Measurements from ENCODE around the gene NUDT22. TPM values are rescaled to one million over a fixed set of nuclear protein-coding genes. Genes with fewer than 3 reads are reported as not detected.

NUDT22 gene
- polyA plus RNA-seq, 2 of the 4 experiments (the other 2 are of a cell fraction), result 21.5 to 33.2 TPM

- ChIA-PET CTCF (interaction anchor here (1.1 to 20.3 kb wide), 3 partner anchors 10 to 24 kb away, joined by 3 to 254 read pairs (median 8); partner anchors contain the start of genes DNAJC4, FERMT3, NUDT22 and STIP1), POLR2A (interaction anchor here (1.4 kb wide), 1 partner anchor 11 kb away, joined by 4 read pairs; the partner anchor contains the start of gene STIP1)
- Histone ChIP-seq H3K27ac (no peak overlapping the region), H3K4me3 (no peak overlapping the region), H3K9me3 (no peaks in the 10 kb centered on the region), H3K4me1 (no peaks in the 10 kb centered on the region), H3K4me2 (no peak overlapping the region)
- no peak for ATAC-seq
- no peak for DNase-seq (ENCODE audit: low read depth in 1 of 2, low spot score in 1 of 2)
- FAIRE-seq, result no peak
- WGBS (ENCODE audit: missing lambda C conversion rate), result 93% methylated on average over 9 of the region's 9 CpGs
- TF ChIP-seq BHLHE40 (IDR thresholded peaks at IDR 0.05; ENCODE audit: low read depth, low read length), result no peak
- TF ChIP-seq FOXS1 (CRISPR knock-in tag; IDR thresholded peaks at IDR 0.05), result no peak
- no peak for TF ChIP-seq JUNB (IDR thresholded peaks at IDR 0.05)
- no peak for TF ChIP-seq CBX2 (IDR thresholded peaks at IDR 0.05; ENCODE audit: borderline replicate concordance, low read depth)
- no peak for TF ChIP-seq MAZ (IDR thresholded peaks at IDR 0.05; ENCODE audit: borderline replicate concordance, low read depth, low read length)
- no peak for TF ChIP-seq HOXB13 (CRISPR knock-in tag; IDR thresholded peaks at IDR 0.05; ENCODE audit: low read depth)
- no peak for TF ChIP-seq HMGXB4 (CRISPR knock-in tag; IDR thresholded peaks at IDR 0.05; ENCODE audit: borderline replicate concordance)
Measured at GRCh38 chr11:64196626-64197025, 29.4 kb upstream of the NUDT22 start.

- DNase-seq (ENCODE audit: low read depth in 1 of 2, low spot score in 1 of 2) (no peak), FAIRE-seq (no peak), ATAC-seq (no peak)
- WGBS (ENCODE audit: missing lambda C conversion rate), result 91% methylated on average over 2 of the region's 2 CpGs
- Histone ChIP-seq H3K4me1 (no peaks in the 10 kb centered on the region), H3K4me3 (no peak overlapping the region), H3K9me3 (no peaks in the 10 kb centered on the region), H3K27ac (no peak overlapping the region), H3K4me2 (no peak overlapping the region)
- ChIA-PET POLR2A (interaction anchor here (0.6 to 0.7 kb wide), 2 partner anchors 11 to 14 kb away, joined by 3 to 5 read pairs; no protein-coding TSS in a partner anchor), CTCF (interaction anchor here (1.0 to 20.3 kb wide), 2 partner anchors 11 to 22 kb away, joined by 3 to 254 read pairs; partner anchors contain the start of genes DNAJC4, NUDT22 and TRPT1)
- TF ChIP-seq RCOR1 (IDR thresholded peaks at IDR 0.05; ENCODE audit: low read depth, low read length) (no peak), SMC3 (IDR thresholded peaks at IDR 0.05) (no peak), CEBPB (IDR thresholded peaks at IDR 0.05) (no peak), KDM5A (IDR thresholded peaks at IDR 0.05) (no peak)
Measured at GRCh38 chr11:64198511-64198910, 27.6 kb upstream of the NUDT22 start.

GRCh38 chr11:64201543-64201942 is 24.5 kb upstream of the NUDT22 start:
- TF ChIP-seq ZSCAN20 (CRISPR knock-in tag; IDR thresholded peaks at IDR 0.05) (no peak), SMC3 (IDR thresholded peaks at IDR 0.05) (no peak), CHD2 (IDR thresholded peaks at IDR 0.05; ENCODE audit: low read length, partially characterized antibody) (no peak), EP300 (IDR thresholded peaks at IDR 0.05) (no peak), GATA3 (IDR thresholded peaks at IDR 0.05; ENCODE audit: borderline replicate concordance) (no peak), BCL3 (IDR thresholded peaks at IDR 0.05) (no peak), BHLHE40 (IDR thresholded peaks at IDR 0.05; ENCODE audit: low read depth, low read length) (no peak), CBX2 (IDR thresholded peaks at IDR 0.05; ENCODE audit: borderline replicate concordance, low read depth) (no peak), MYC (IDR thresholded peaks at IDR 0.05; ENCODE audit: borderline replicate concordance, low read length) (no peak), USF2 (IDR thresholded peaks at IDR 0.05) (no peak), NPAS2 (CRISPR knock-in tag; IDR thresholded peaks at IDR 0.05; ENCODE audit: borderline replicate concordance) (no peak), FOSB (CRISPR knock-in tag; IDR thresholded peaks at IDR 0.05) (no peak), HEYL (CRISPR knock-in tag; IDR thresholded peaks at IDR 0.05) (no peak), ELK1 (IDR thresholded peaks at IDR 0.05; ENCODE audit: low read depth, low read length) (no peak), E2F6 (IDR thresholded peaks at IDR 0.05; ENCODE audit: borderline replicate concordance, low read depth) (no peak), ZNF302 (CRISPR knock-in tag; IDR thresholded peaks at IDR 0.05) (no peak), FOXS1 (CRISPR knock-in tag; IDR thresholded peaks at IDR 0.05) (no peak)
- 96% methylated on average over 3 of the region's 3 CpGs for WGBS (ENCODE audit: missing lambda C conversion rate)
- no peak overlapping the region for H3K4me2 ChIP-seq
- POLR2A ChIA-PET, result interaction anchor here (1.6 kb wide), 1 partner anchor 16 kb away, joined by 4 read pairs; the partner anchor contains the start of gene STIP1
- FAIRE-seq, result no peak
- no peaks in the 10 kb centered on the region for H3K9me3 ChIP-seq
- H3K4me1 ChIP-seq, result peaks cover 9% of the 10 kb centered on the region; the same call in 1 of the 3 replicates
- no peak overlapping the region for H3K27ac ChIP-seq
- no peak for DNase-seq (ENCODE audit: low read depth in 1 of 2, low spot score in 1 of 2)
- no peak for ATAC-seq
- no peak overlapping the region for H3K4me3 ChIP-seq
- CTCF ChIA-PET, result interaction anchor here (0.9 to 20.3 kb wide), 4 partner anchors 11 to 101 kb away, joined by 3 to 254 read pairs (median 70); partner anchors contain the start of genes CATSPERZ, DNAJC4, NUDT22 and PLCB3
